OCI-LY1 (cell line): ENCODE measurements around the gene PIAS2.

Experiments
- H2AFZ ChIP-seq: fragments of 200-600 bp; sonication (generic), shearing (Covaris generic); 2 replicates; pipeline ENCODE4 v1.6.0; 2014; ENCODE audit warnings: antibody characterized with exemption, mild to moderate bottlenecking, low read length
- H3F3A ChIP-seq: fragments of 200-600 bp; sonication (generic), shearing (Covaris generic); 2 replicates; pipeline ENCODE4 v1.6.0; 2014; ENCODE audit warnings: mild to moderate bottlenecking, antibody characterized with exemption, low read length, moderate library complexity; ENCODE audit not compliant: insufficient read depth
- H3K27ac ChIP-seq: fragments of 200-600 bp; sonication (generic); 2 replicates; pipeline ENCODE4 v1.5.1; 2014; ENCODE audit warnings: low read length, mixed run types, mild to moderate bottlenecking, low read depth; ENCODE audit not compliant: poor library complexity, severe bottlenecking
- H3K27me3 ChIP-seq: fragments of 200-600 bp; sonication (generic); 2 replicates; pipeline ENCODE4 v1.6.0; 2014; ENCODE audit warnings: antibody characterized with exemption, mild to moderate bottlenecking, low read length, moderate library complexity; ENCODE audit not compliant: insufficient read depth
- H3K36me3 ChIP-seq: fragments of 200-600 bp; sonication (generic); 2 replicates; pipeline ENCODE4 v1.6.1; 2014; ENCODE audit warnings: mild to moderate bottlenecking, antibody characterized with exemption, low read length, moderate library complexity, mixed read lengths; ENCODE audit not compliant: insufficient read depth
- H3K4me1 ChIP-seq: fragments of 200-600 bp; sonication (generic); 2 replicates; pipeline ENCODE4 v1.5.1; 2014; ENCODE audit warnings: mild to moderate bottlenecking, low read length, moderate library complexity; ENCODE audit not compliant: insufficient read depth, severe bottlenecking
- H3K4me2 ChIP-seq: fragments of 200-600 bp; sonication (generic), shearing (Covaris generic); 2 replicates; pipeline ENCODE4 v1.6.1; 2014; ENCODE audit warnings: low read length
- H3K4me3 ChIP-seq: fragments of 200-600 bp; sonication (generic); 2 replicates; pipeline ENCODE4 v1.5.1; 2014; ENCODE audit warnings: low read length, low read depth, mild to moderate bottlenecking, mixed read lengths; ENCODE audit not compliant: poor library complexity, severe bottlenecking
- H3K79me2 ChIP-seq: fragments of 200-600 bp; shearing (Covaris generic); 2 replicates; pipeline ENCODE4 v1.6.1; 2016; ENCODE audit warnings: mixed run types, low read length, mixed read lengths; ENCODE audit not compliant: insufficient read depth
- H3K9ac ChIP-seq: fragments of 200-600 bp; sonication (generic), shearing (Covaris generic); 2 replicates; pipeline ENCODE4 v1.6.1; 2014; ENCODE audit warnings: mild to moderate bottlenecking, low read length, mixed read lengths
- H3K9me2 ChIP-seq: fragments of 200-600 bp; sonication (generic), shearing (Covaris generic); 2 replicates; pipeline ENCODE4 v1.6.1; 2014; ENCODE audit warnings: low read depth, mild to moderate bottlenecking, low read length, mixed read lengths
- H3K9me3 ChIP-seq: fragments of 200-600 bp; shearing (Covaris generic); 2 replicates; pipeline ENCODE4 v1.6.1; 2014; ENCODE audit warnings: low read length, mixed read lengths
- H4K20me1 ChIP-seq: fragments of 200-600 bp; sonication (generic), shearing (Covaris generic); 2 replicates; pipeline ENCODE4 v1.6.0; 2016; ENCODE audit warnings: mild to moderate bottlenecking, low read length; ENCODE audit not compliant: insufficient read depth
- CTCF ChIP-seq: fragments of 200-600 bp; sonication (generic), shearing (Covaris generic); IDR thresholded peaks from 2 replicates; pipeline ENCODE4 v1.5.1; 2017; ENCODE audit warnings: mild to moderate bottlenecking, antibody characterized with exemption, low read length, moderate library complexity, mixed read lengths
- EZH2 ChIP-seq: fragments of 200-600 bp; sonication (generic), shearing (Covaris generic); IDR thresholded peaks from 2 replicates; pipeline ENCODE4 v1.8.0; 2017; ENCODE audit warnings: borderline replicate concordance, mixed run types, mild to moderate bottlenecking, antibody characterized with exemption, low read length, moderate library complexity, mixed read lengths

The PIAS2 gene

GRCh38 chr18:46771141-46771540 is 146.2 kb downstream of the PIAS2 start:
- no peaks in the 10 kb centered on the region for H3K9me2 ChIP-seq

GRCh38 chr18:46770708-46771107 is 146.6 kb downstream of the PIAS2 start:
- Histone ChIP-seq H3K9me3 (no peaks in the 10 kb centered on the region), H2AFZ (no peak overlapping the region), H3K9me2 (no peaks in the 10 kb centered on the region), H3K4me2 (no peak overlapping the region), H3K9ac (no peak overlapping the region), H3K27ac (no peak overlapping the region), H3K27me3 (no peaks in the 10 kb centered on the region), H3K4me1 (no peaks in the 10 kb centered on the region), H4K20me1 (no peaks in the 10 kb centered on the region), H3F3A (no peaks in the 10 kb centered on the region), H3K4me3 (no peak overlapping the region), H3K79me2 (no peaks in the 10 kb centered on the region), H3K36me3 (no peaks in the 10 kb centered on the region)
- no peak for TF ChIP-seq EZH2
- TF ChIP-seq CTCF = no peak

More at GRCh38 chr18:46771141-46771540, 146.2 kb downstream of the PIAS2 start:
- Histone ChIP-seq H2AFZ (no peak overlapping the region), H3K27me3 (no peaks in the 10 kb centered on the region), H3K9me3 (no peaks in the 10 kb centered on the region), H3K4me3 (no peak overlapping the region), H3K36me3 (no peaks in the 10 kb centered on the region), H3K4me1 (no peaks in the 10 kb centered on the region), H3K4me2 (no peak overlapping the region), H4K20me1 (no peaks in the 10 kb centered on the region), H3K27ac (no peak overlapping the region), H3K79me2 (no peaks in the 10 kb centered on the region), H3K9ac (no peak overlapping the region), H3F3A (no peaks in the 10 kb centered on the region)
- TF ChIP-seq EZH2 = no peak

DNA sequence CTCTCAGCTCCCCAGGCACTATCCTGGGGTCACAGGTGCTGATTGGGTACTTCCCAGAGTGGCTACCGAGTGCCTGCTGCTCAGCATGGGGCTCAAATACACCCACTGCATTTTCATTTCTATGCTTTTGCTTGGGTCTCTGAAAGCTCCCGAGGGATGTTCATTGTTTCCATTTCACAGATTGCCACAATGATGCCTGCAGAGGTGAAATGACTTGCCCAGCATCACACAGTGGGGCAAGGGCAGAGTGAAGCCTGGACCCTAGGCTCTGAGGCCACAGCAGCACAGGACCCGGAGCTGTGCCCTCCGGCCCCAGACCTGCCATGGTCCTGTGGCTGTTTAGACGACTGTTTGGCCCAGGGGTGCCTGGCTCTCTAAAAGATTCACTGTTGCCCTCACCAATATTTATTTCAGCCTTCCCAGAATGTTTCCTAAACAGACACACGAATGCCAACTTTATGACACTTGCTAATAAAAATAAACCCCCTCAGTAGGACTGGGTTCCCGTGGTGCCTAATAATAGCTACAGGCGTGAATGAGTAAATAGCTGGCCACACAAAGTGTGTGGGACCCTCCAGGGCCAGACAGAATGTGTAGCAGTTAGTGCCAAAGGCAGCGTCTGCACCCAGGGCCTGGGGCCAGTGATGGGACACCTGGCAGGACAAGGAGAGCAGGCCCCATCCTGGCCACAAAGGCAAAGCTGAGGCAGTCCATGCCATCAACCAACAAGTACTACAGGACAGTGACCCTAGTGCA is 149.0 kb downstream of the PIAS2 start:
- TF ChIP-seq EZH2 (no peak), CTCF (no peak)
- H3K9ac ChIP-seq = no peak overlapping the region
- H3K27ac ChIP-seq = no peak overlapping the region
- H3K27me3 ChIP-seq = no peaks in the 10 kb centered on the region
- H2AFZ ChIP-seq = no peak overlapping the region
- no peaks in the 10 kb centered on the region for H3F3A ChIP-seq
- no peak overlapping the region for H3K4me2 ChIP-seq
- H3K4me3 ChIP-seq = no peak overlapping the region
- no peaks in the 10 kb centered on the region for H3K9me3 ChIP-seq
- H3K9me2 ChIP-seq = no peaks in the 10 kb centered on the region
- H4K20me1 ChIP-seq = no peaks in the 10 kb centered on the region
- H3K4me1 ChIP-seq = no peaks in the 10 kb centered on the region
- no peaks in the 10 kb centered on the region for H3K36me3 ChIP-seq
- H3K79me2 ChIP-seq = no peaks in the 10 kb centered on the region

- Histone ChIP-seq H3K27me3 (no peaks in the 10 kb centered on the region), H3K36me3 (no peaks in the 10 kb centered on the region), H3F3A (no peaks in the 10 kb centered on the region), H3K9me2 (no peaks in the 10 kb centered on the region), H4K20me1 (no peaks in the 10 kb centered on the region), H3K9me3 (no peaks in the 10 kb centered on the region), H3K27ac (no peak overlapping the region), H2AFZ (no peak overlapping the region), H3K9ac (no peak overlapping the region), H3K4me1 (no peaks in the 10 kb centered on the region), H3K4me2 (no peak overlapping the region), H3K79me2 (no peaks in the 10 kb centered on the region), H3K4me3 (no peak overlapping the region)
- TF ChIP-seq CTCF (no peak), EZH2 (no peak)
Measured at GRCh38 chr18:46767217-46767616, 150.1 kb downstream of the PIAS2 start.
